DMS53 treated with DMSO at 0.1 percent for 48 hours (cell line): ENCODE results near the gene MPPE1.
"Not testable (repeated sequence)": the region's sequence is repeated elsewhere in the genome, so short reads cannot be mapped to it uniquely, and the experiment has no call there.

ENCODE experiments used
- DNase-seq: peaks from one replicate; lab custom pipeline; 2025; ENCODE audit not compliant: unreplicated experiment; lab: John Stamatoyannopoulos, UW

MPPE1 gene

GRCh38 chr18:11857177-11857887 lies 50.8 kb downstream of the MPPE1 start:
- peak; percentile 98 for DNase-seq

- not testable (repeated sequence) for DNase-seq
Observed at GRCh38 chr18:11854554-11854953, 53.6 kb downstream of the MPPE1 start.

- DNase-seq = peak; percentile 35
Observed at GRCh38 chr18:11851806-11852337, 56.2 kb downstream of the MPPE1 start.

- DNase-seq = peak; percentile 96
Observed at GRCh38 chr18:11851146-11851805, 56.8 kb downstream of the MPPE1 start, which contains the start of gene CHMP1B. Gene CHMP1B (plus strand): TSS chr18:11851413. CDS start chr18:11851512, 99 bp downstream.

- DNase-seq = no peak
Observed at GRCh38 chr18:11850821-11851145, 57.3 kb downstream of the MPPE1 start.

GRCh38 chr18:11849841-11850634 lies 58.1 kb downstream of the MPPE1 start:
- DNase-seq = peak; percentile 77

- no peak for DNase-seq
Observed at GRCh38 chr18:11849279-11849678, 58.8 kb downstream of the MPPE1 start.

GRCh38 chr18:11847811-11848210 lies 60.3 kb downstream of the MPPE1 start:
- DNase-seq = no peak

GRCh38 chr18:11845654-11846053 lies 62.5 kb downstream of the MPPE1 start:
- no peak for DNase-seq

GRCh38 chr18:11844436-11844835 lies 63.7 kb downstream of the MPPE1 start:
- no peak for DNase-seq

- no peak for DNase-seq
Observed at GRCh38 chr18:11842562-11842961, 65.6 kb downstream of the MPPE1 start.

GRCh38 chr18:11840493-11840892 lies 67.6 kb downstream of the MPPE1 start:
- no peak for DNase-seq

GRCh38 chr18:11839556-11839955 lies 68.6 kb downstream of the MPPE1 start:
- DNase-seq = no peak

GRCh38 chr18:11834772-11835171 lies 73.3 kb downstream of the MPPE1 start:
- DNase-seq = no peak
